PC-3 (cell line): ENCODE results near the gene PERP. TPM values are rescaled to one million over a fixed set of nuclear protein-coding genes. Genes with fewer than 3 reads are reported as not detected.
"Not testable (repeated sequence)": the region's sequence is repeated elsewhere in the genome, so short reads cannot be mapped to it uniquely, and the experiment has no call there.

Source experiments
- ATAC-seq: fragments of 200-7000 bp; cut with Tn5 transposase; 2 replicates; pipeline ENCODE4 v1.9.1; 2020; ENCODE audit warnings: mild to moderate bottlenecking, moderate library complexity
- BruUV-seq: library from RNA; stranded (reverse); fragments of 400-500 nt; replicated peaks from 2 replicates; lab custom pipeline; 2021; lab: Mats Ljungman, UMichigan
- CTCF ChIA-PET: fragments of 300-600 bp; sonication (Branson Sonifier 250); formaldehyde crosslinking; loops from one replicate; lab custom pipeline; 2022; ENCODE audit warnings: antibody characterized with exemption; lab: Charles Lee
- POLR2A ChIA-PET: fragments of 300-600 bp; sonication (Branson Sonifier 250); formaldehyde crosslinking; loops from one replicate; lab custom pipeline; 2022; ENCODE audit warnings: antibody characterized with exemption; ENCODE audit not compliant: unreplicated experiment; lab: Charles Lee
- DNase-seq: peaks from one replicate; pipeline ENCODE4 v3.0.0-alpha.2; 2015
- H2AFZ ChIP-seq: fragments of 300-600 bp; sonication (generic); 2 replicates; pipeline ENCODE4 v1.6.0; 2016; ENCODE audit warnings: antibody characterized with exemption, low read length
- H3F3A ChIP-seq: fragments of 300-600 bp; sonication (generic); one replicate; pipeline ENCODE4 v1.6.0; 2017; ENCODE audit warnings: antibody characterized with exemption, low read length, control low read depth, mild to moderate bottlenecking; ENCODE audit not compliant: unreplicated experiment
- H3K27ac ChIP-seq: fragments of 300-600 bp; sonication (generic); 2 replicates; pipeline ENCODE4 v1.5.1; 2016; ENCODE audit warnings: mild to moderate bottlenecking, low read length
- H3K27me3 ChIP-seq: fragments of 300-600 bp; sonication (generic); 2 replicates; pipeline ENCODE4 v1.6.1; 2016; ENCODE audit warnings: low read length, mixed read lengths
- H3K36me3 ChIP-seq: fragments of 300-600 bp; sonication (generic); 2 replicates; pipeline ENCODE4 v1.6.1; 2016; ENCODE audit warnings: low read depth, mixed run types, low read length, mixed read lengths
- H3K4me1 ChIP-seq: fragments of 300-600 bp; sonication (generic); 2 replicates; pipeline ENCODE4 v1.5.1; 2016; ENCODE audit warnings: low read length; ENCODE audit not compliant: insufficient read depth
- H3K4me2 ChIP-seq: fragments of 300-600 bp; sonication (generic); 2 replicates; pipeline ENCODE4 v1.6.0; 2016; ENCODE audit warnings: low read length
- H3K4me3 ChIP-seq: fragments of 300-600 bp; sonication (generic); 2 replicates; pipeline ENCODE4 v1.5.1; 2016; ENCODE audit warnings: mild to moderate bottlenecking, low read length, mixed read lengths
- H3K79me2 ChIP-seq: fragments of 300-600 bp; sonication (generic); 2 replicates; pipeline ENCODE4 v1.6.1; 2017; ENCODE audit warnings: low read length, mixed read lengths
- H3K9ac ChIP-seq: fragments of 300-600 bp; sonication (generic); 2 replicates; pipeline ENCODE4 v1.6.0; 2016; ENCODE audit warnings: mild to moderate bottlenecking, low read length
- H3K9me2 ChIP-seq: fragments of 300-600 bp; sonication (generic); replicated peaks from 2 replicates; pipeline ENCODE4 v1.6.1; 2016; ENCODE audit warnings: mixed run types, low read length, mixed read lengths
- H3K9me3 ChIP-seq: fragments of 300-600 bp; sonication (generic); 2 replicates; pipeline ENCODE4 v1.6.1; 2016; ENCODE audit warnings: low read length, mixed read lengths
- H4K20me1 ChIP-seq: fragments of 300-600 bp; sonication (generic); 2 replicates; pipeline ENCODE4 v1.6.1; 2016; ENCODE audit warnings: low read length, mixed read lengths
- CTCF ChIP-seq: fragments of 300-600 bp; sonication (generic); conservative IDR thresholded peaks from 2 replicates; pipeline ENCODE4 v1.5.1; 2017; ENCODE audit warnings: antibody characterized with exemption, low read depth, mild to moderate bottlenecking, low read length
- EZH2 ChIP-seq: fragments of 300-600 bp; sonication (generic); IDR thresholded peaks from one replicate; pipeline ENCODE4 v1.6.1; 2017; ENCODE audit warnings: antibody characterized with exemption, mild to moderate bottlenecking, low read length; ENCODE audit not compliant: unreplicated experiment
- EZH2phosphoT487 ChIP-seq: fragments of 300-600 bp; sonication (generic); IDR thresholded peaks from 2 replicates; pipeline ENCODE4 v1.6.1; 2018; ENCODE audit warnings: mild to moderate bottlenecking, antibody characterized with exemption, low read length, borderline replicate concordance
- intact Hi-C: fragments of 100-400 bp; cut with micrococcal nuclease; formaldehyde crosslinking; loops from 2 replicates; pipeline ENCODE4 v1.9.0; 2023
- total RNA-seq: library from RNA; depleted of rRNA; stranded (reverse); fragments of >200 nt; gene quantifications from 2 replicates; pipeline ENCODE4 v1.2.3, GENCODE V29; 2014

The PERP gene
- total RNA-seq, 1 experiment from 2014 or later: 50.3 TPM

DNA sequence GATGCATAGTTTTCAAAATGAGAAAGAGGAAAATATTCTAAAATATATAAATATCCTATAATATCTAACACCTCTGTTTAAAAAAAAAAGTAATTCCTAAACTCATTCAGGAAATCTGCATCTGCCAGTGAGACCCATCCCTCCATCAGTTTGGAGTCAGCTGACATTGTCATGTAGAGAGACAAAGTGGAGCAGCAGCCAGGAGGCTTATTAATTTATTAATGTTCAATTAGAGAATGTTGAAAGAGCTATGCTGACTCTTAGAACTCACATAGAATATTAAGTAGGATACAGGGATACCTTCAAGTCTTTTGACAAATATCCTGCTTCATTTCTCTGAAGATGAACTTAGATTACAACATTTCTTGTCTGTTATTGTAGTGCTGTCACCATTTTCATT lies 12.8 kb upstream of the PERP start:
- intact Hi-C loops: loop anchor here (5.0 kb wide), 4 partner anchors 167 to 647 kb away; no protein-coding TSS in a partner anchor

GRCh38 chr6:138119229-138119628 lies 12.0 kb upstream of the PERP start:
- H3K4me3 ChIP-seq, H3K9me2 ChIP-seq, CTCF ChIA-PET, H4K20me1 ChIP-seq, H3K9ac ChIP-seq, BruUV-seq, H3F3A ChIP-seq, H2AFZ ChIP-seq, H3K4me2 ChIP-seq, H3K27me3 ChIP-seq, POLR2A ChIA-PET, H3K36me3 ChIP-seq, H3K4me1 ChIP-seq, H3K9me3 ChIP-seq, H3K79me2 ChIP-seq, DNase-seq, ATAC-seq, H3K27ac ChIP-seq: not testable (repeated sequence)
- intact Hi-C loops: loop anchor here (5.0 kb wide), 4 partner anchors 168 to 648 kb away; no protein-coding TSS in a partner anchor

More for the DNA sequence above, 12.8 kb upstream of the PERP start:
- Histone ChIP-seq H3K9ac (no peak overlapping the region), H3K27me3 (no peaks in the 10 kb centered on the region), H3K27ac (no peak overlapping the region), H3K36me3 (no peaks in the 10 kb centered on the region), H3K79me2 (no peaks in the 10 kb centered on the region), H3K9me3 (no peaks in the 10 kb centered on the region), H3K9me2 (no peaks in the 10 kb centered on the region), H3K4me1 (0 out of 2 replicates have a peak, but pooled peaks cover 4% of the 10 kb centered on the region), H4K20me1 (no peaks in the 10 kb centered on the region), H3F3A (no peaks in the 10 kb centered on the region), H3K4me2 (no peak overlapping the region), H3K4me3 (no peak overlapping the region), H2AFZ (no peak overlapping the region)
- POLR2A ChIA-PET: no interaction called here
- TF ChIP-seq EZH2: no peak
- no peak for TF ChIP-seq EZH2phosphoT487
- no peak for TF ChIP-seq CTCF
- DNase-seq (no peak), ATAC-seq (no peak)
- BruUV-seq: no TSS peak
- CTCF ChIA-PET: no interaction called here

- intact Hi-C loops: loop anchor here (2.0 to 5.0 kb wide), 5 partner anchors 170 to 650 kb away; no protein-coding TSS in a partner anchor
- H3K27me3 ChIP-seq: no peaks in the 10 kb centered on the region
- no peaks in the 10 kb centered on the region for H3F3A ChIP-seq
- 0 out of 2 replicates have a peak, but pooled peaks cover 4% of the 10 kb centered on the region for H3K4me1 ChIP-seq
- ATAC-seq (no peak), DNase-seq (no peak)
- H2AFZ ChIP-seq: no peak overlapping the region
- no peak overlapping the region for H3K9ac ChIP-seq
- H3K9me2 ChIP-seq: no peaks in the 10 kb centered on the region
- no TSS peak for BruUV-seq
- no peak overlapping the region for H3K4me3 ChIP-seq
- no peak overlapping the region for H3K27ac ChIP-seq
- no peak overlapping the region for H3K4me2 ChIP-seq
- POLR2A ChIA-PET: no interaction called here
- CTCF ChIA-PET: no interaction called here
- no peaks in the 10 kb centered on the region for H3K9me3 ChIP-seq
- H4K20me1 ChIP-seq: no peaks in the 10 kb centered on the region
- TF ChIP-seq CTCF: no peak
- no peak for TF ChIP-seq EZH2phosphoT487
- no peak for TF ChIP-seq EZH2
- no peaks in the 10 kb centered on the region for H3K36me3 ChIP-seq
- no peaks in the 10 kb centered on the region for H3K79me2 ChIP-seq
Measured at GRCh38 chr6:138117376-138117914, 10.2 kb upstream of the PERP start.
